ENCODE data around the gene PANX1. TPM values are rescaled to one million over a fixed set of nuclear protein-coding genes. Genes with fewer than 3 reads are reported as not detected.

The PANX1 gene
- polyA plus RNA-seq, 1 of the 3 experiments (the other 2 are of a cell fraction) = 11.1 TPM

- Histone ChIP-seq H3K9ac (no peak overlapping the region), H3K9me2 (no peaks in the 10 kb centered on the region), H3K79me2 (ENCODE audit: insufficient read depth) (peaks cover 13% of the 10 kb centered on the region), H3K27ac (ENCODE audit: low read depth in 2 of 2, low read length in 1 of 2) (no peak overlapping the region), H4K20me1 (ENCODE audit: insufficient read depth) (no peaks in the 10 kb centered on the region), H3K4me3 (ENCODE audit: low read depth in 2 of 2, low read length in 1 of 2) (no peak overlapping the region), H3K4me2 (no peak overlapping the region), H2AFZ (ENCODE audit: low read depth) (no peak overlapping the region), H3K4me1 (ENCODE audit: control insufficient read depth in 1 of 2, insufficient read depth in 2 of 2, low read depth in 1 of 2, low read length in 1 of 2) (peaks cover 0 to 12% of the 10 kb centered on the region in 2 experiments; a peak in 2 of 4 replicates), H3K36me3 (replicated peaks in 1 of 2; ENCODE audit: control insufficient read depth in 1 of 2, insufficient read depth in 2 of 2, low read length in 1 of 2) (peaks cover 34 to 60% of the 10 kb centered on the region in 2 experiments), H3F3A (replicated peaks; ENCODE audit: insufficient read depth) (peaks cover 11% of the 10 kb centered on the region), H3K27me3 (ENCODE audit: insufficient read depth) (no peaks in the 10 kb centered on the region), H3K9me3 (no peaks in the 10 kb centered on the region)
- no peak for DNase-seq
- POLR2A ChIA-PET = no interaction called here
- TF ChIP-seq EP300 (IDR thresholded peaks at IDR 0.05; ENCODE audit: borderline replicate concordance in 1 of 2, low read depth in 1 of 2, low read length in 1 of 2) (no peak), JUND (IDR thresholded peaks at IDR 0.05) (no peak), ZBTB33 (IDR thresholded peaks at IDR 0.05; ENCODE audit: borderline replicate concordance, low read depth) (no peak), FOXM1 (IDR thresholded peaks at IDR 0.05; ENCODE audit: low read depth) (no peak), EZH2phosphoT487 (IDR thresholded peaks at IDR 0.05; ENCODE audit: borderline replicate concordance, low read depth) (no peak), SMC3 (IDR thresholded peaks at IDR 0.05; ENCODE audit: low read depth, low read length) (no peak), FOXJ3 (CRISPR knock-in tag; IDR thresholded peaks at IDR 0.05) (no peak), GABPA (IDR thresholded peaks at IDR 0.05; ENCODE audit: low read depth) (no peak), MXI1 (IDR thresholded peaks at IDR 0.05; ENCODE audit: low read depth, low read length) (no peak), USF2 (IDR thresholded peaks at IDR 0.05; ENCODE audit: borderline replicate concordance, low read depth, low read length) (no peak), TAF1 (IDR thresholded peaks at IDR 0.05; ENCODE audit: borderline replicate concordance, low read depth, low read length) (no peak), REST (IDR thresholded peaks at IDR 0.05; ENCODE audit: low read depth, low read length) (no peak), TCF12 (IDR thresholded peaks at IDR 0.05) (no peak), GATA2 (CRISPR knock-in tag; IDR thresholded peaks at IDR 0.05) (no peak), NFIC (IDR thresholded peaks at IDR 0.05; ENCODE audit: borderline replicate concordance) (no peak), MEF2A (IDR thresholded peaks at IDR 0.05; ENCODE audit: borderline replicate concordance, low read depth) (no peak), NRF1 (IDR thresholded peaks at IDR 0.05; ENCODE audit: low read depth, low read length) (no peak), PBX3 (IDR thresholded peaks at IDR 0.05) (no peak), CHD2 (IDR thresholded peaks at IDR 0.05; ENCODE audit: low read length, partially characterized antibody) (no peak)
- 91% methylated on average over 2 of the region's 2 CpGs for WGBS (ENCODE audit: low lambda C conversion rate)
- CTCF ChIA-PET = interaction anchor here (0.6 to 1.4 kb wide), 3 partner anchors 12 to 235 kb away, joined by 3 to 4 read pairs (median 3); no protein-coding TSS in a partner anchor
Observed at GRCh38 chr11:94181943-94182342, 53.3 kb downstream of the PANX1 start.
